IPS-20b (cell line): ENCODE results near the gene MBNL1.

Source experiments
- H3K27ac ChIP-seq: one replicate; pipeline ENCODE4 v1.5.1; 2013; ENCODE audit warnings: low read length
- H3K27me3 ChIP-seq: 2 replicates; pipeline ENCODE4 v1.6.1; 2013; ENCODE audit warnings: mild to moderate bottlenecking, low read length, inconsistent platforms; ENCODE audit not compliant: insufficient read depth
- H3K36me3 ChIP-seq: 2 replicates; pipeline ENCODE4 v1.6.1; 2013; ENCODE audit warnings: low read depth, mild to moderate bottlenecking, inconsistent platforms, low read length, moderate library complexity; ENCODE audit not compliant: insufficient read depth
- H3K4me1 ChIP-seq: 2 replicates; pipeline ENCODE4 v1.6.1; 2013; ENCODE audit warnings: mild to moderate bottlenecking, control low read depth, inconsistent platforms, low read length, moderate library complexity; ENCODE audit not compliant: insufficient read depth
- H3K4me3 ChIP-seq: 2 replicates; pipeline ENCODE4 v1.5.1; 2013; ENCODE audit warnings: mild to moderate bottlenecking, low read length, inconsistent platforms
- H3K9ac ChIP-seq: 2 replicates; pipeline ENCODE4 v1.6.1; 2013; ENCODE audit warnings: low read depth, mild to moderate bottlenecking, inconsistent platforms, low read length, moderate library complexity
- H3K9me3 ChIP-seq: 2 replicates; pipeline ENCODE4 v1.6.1; 2013; ENCODE audit warnings: mild to moderate bottlenecking, low read depth, low read length, inconsistent platforms; ENCODE audit not compliant: insufficient read depth

Gene MBNL1

GRCh38 chr3:152496286-152496685 lies 227.6 kb downstream of the MBNL1 start:
- H3K27me3 ChIP-seq = no peaks in the 10 kb centered on the region
- no peaks in the 10 kb centered on the region for H3K36me3 ChIP-seq
- H3K4me3 ChIP-seq = no peak overlapping the region
- H3K27ac ChIP-seq = no peak overlapping the region
- H3K4me1 ChIP-seq = peaks cover 7% of the 10 kb centered on the region; the same call in 1 of the 2 replicates
- H3K9me3 ChIP-seq = no peaks in the 10 kb centered on the region
- H3K9ac ChIP-seq = no peak overlapping the region

- H3K27ac ChIP-seq = no peak overlapping the region
- no peaks in the 10 kb centered on the region for H3K9me3 ChIP-seq
- peaks cover 7% of the 10 kb centered on the region; the same call in 1 of the 2 replicates for H3K4me1 ChIP-seq
- H3K36me3 ChIP-seq = no peaks in the 10 kb centered on the region
- H3K9ac ChIP-seq = no peak overlapping the region
- no peak overlapping the region for H3K4me3 ChIP-seq
- H3K27me3 ChIP-seq = no peaks in the 10 kb centered on the region
Measured at GRCh38 chr3:152496716-152497115, 228.0 kb downstream of the MBNL1 start.

DNA sequence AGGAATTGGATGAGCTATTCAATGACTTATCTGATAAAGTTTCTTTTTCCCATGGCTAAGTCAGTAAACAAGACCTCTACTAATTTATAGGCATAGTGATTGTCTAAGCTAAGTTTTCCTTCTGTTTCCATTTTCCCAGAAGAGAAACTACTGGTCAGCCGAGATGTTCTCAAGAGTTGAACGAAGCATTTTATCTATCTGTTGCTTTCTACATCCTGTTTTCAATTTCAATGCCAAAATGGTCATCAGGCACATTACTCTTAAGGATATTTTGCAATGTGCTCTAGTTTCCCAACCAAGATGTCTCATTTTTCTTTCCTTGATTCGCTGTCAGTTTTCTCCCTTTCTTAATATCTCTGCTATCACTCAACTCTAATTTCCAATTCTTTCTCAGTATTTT lies 228.7 kb downstream of the MBNL1 start:
- H3K4me1 ChIP-seq = peaks cover 7% of the 10 kb centered on the region; the same call in 1 of the 2 replicates
- H3K36me3 ChIP-seq = no peaks in the 10 kb centered on the region
- H3K27me3 ChIP-seq = no peaks in the 10 kb centered on the region
- no peaks in the 10 kb centered on the region for H3K9me3 ChIP-seq
- no peak overlapping the region for H3K9ac ChIP-seq
- H3K4me3 ChIP-seq = no peak overlapping the region
- no peak overlapping the region for H3K27ac ChIP-seq

- H3K9ac ChIP-seq = no peak overlapping the region
- H3K4me1 ChIP-seq = peaks cover 7% of the 10 kb centered on the region; the same call in 1 of the 2 replicates
- H3K4me3 ChIP-seq = no peak overlapping the region
- no peaks in the 10 kb centered on the region for H3K9me3 ChIP-seq
- H3K27ac ChIP-seq = no peak overlapping the region
- H3K36me3 ChIP-seq = no peaks in the 10 kb centered on the region
- H3K27me3 ChIP-seq = no peaks in the 10 kb centered on the region
Measured at GRCh38 chr3:152497890-152498289, 229.2 kb downstream of the MBNL1 start.

- Histone ChIP-seq H3K9me3 (no peaks in the 10 kb centered on the region), H3K27me3 (no peaks in the 10 kb centered on the region), H3K9ac (no peak overlapping the region), H3K4me3 (no peak overlapping the region), H3K27ac (no peak overlapping the region), H3K4me1 (peaks cover 7% of the 10 kb centered on the region; the same call in 1 of the 2 replicates), H3K36me3 (no peaks in the 10 kb centered on the region)
Measured at GRCh38 chr3:152499791-152500385, 231.2 kb downstream of the MBNL1 start.

DNA sequence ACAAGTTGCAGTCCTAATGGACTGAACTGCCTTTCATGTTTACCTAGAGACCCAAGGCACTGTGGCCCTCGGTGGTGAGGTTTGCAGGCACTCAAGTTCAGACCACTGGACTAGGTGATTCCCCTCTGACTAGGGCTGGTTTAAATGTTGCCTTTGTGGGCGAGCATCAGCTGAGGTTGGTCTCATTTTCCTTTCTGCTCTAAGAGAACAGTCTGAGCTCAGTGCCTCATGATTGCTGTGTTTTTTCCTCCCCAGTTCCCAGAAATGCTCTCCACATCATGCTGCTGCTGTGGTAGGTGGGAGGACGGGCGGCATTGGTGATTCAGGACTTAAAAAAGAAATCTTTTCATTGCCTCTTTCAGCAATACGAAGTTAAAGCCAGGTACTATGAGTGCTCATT lies 237.2 kb downstream of the MBNL1 start:
- no peaks in the 10 kb centered on the region for H3K36me3 ChIP-seq
- no peak overlapping the region for H3K27ac ChIP-seq
- H3K9ac ChIP-seq = no peak overlapping the region
- no peaks in the 10 kb centered on the region for H3K9me3 ChIP-seq
- no peak overlapping the region for H3K4me3 ChIP-seq
- H3K4me1 ChIP-seq = no peaks in the 10 kb centered on the region
- H3K27me3 ChIP-seq = no peaks in the 10 kb centered on the region

DNA sequence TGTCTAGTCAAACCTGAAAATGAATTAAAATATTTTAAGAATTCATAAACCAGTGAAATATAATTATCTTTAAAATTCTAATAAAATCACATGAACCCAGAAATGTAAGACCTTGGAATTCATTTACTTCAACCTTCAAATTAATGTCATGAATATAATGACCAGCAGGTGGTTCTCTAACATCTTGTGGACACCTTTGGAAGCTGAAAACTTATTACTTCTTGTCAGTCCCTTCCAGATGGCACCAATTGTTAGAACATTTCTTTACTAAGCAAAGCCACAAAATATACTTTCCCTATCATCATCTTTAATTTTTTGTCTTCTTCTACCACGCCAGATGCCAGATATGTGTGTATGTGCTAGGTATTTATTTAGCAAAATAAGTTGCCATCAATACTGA lies 240.0 kb downstream of the MBNL1 start:
- no peak overlapping the region for H3K27ac ChIP-seq
- no peaks in the 10 kb centered on the region for H3K27me3 ChIP-seq
- H3K4me1 ChIP-seq = no peaks in the 10 kb centered on the region
- H3K4me3 ChIP-seq = no peak overlapping the region
- H3K9me3 ChIP-seq = no peaks in the 10 kb centered on the region
- no peaks in the 10 kb centered on the region for H3K36me3 ChIP-seq
- no peak overlapping the region for H3K9ac ChIP-seq

DNA sequence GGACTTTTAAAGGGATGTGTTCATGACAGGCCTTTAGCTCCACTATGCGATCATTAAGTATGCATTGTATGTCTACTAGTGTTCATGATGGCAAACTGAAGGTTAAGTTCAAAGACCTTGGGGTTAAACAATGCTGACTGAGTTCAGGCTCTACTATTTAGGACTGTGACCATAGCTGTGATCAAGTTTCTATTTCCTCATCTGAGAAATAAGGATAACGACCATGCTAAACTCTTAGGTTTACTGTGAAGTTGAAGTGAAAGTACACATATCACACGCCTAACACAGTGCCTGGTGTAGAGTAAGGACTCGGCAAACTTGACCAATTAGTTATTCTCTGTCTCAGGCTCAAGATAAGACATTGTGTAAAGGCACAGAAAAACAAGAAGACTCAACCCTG lies 243.2 kb downstream of the MBNL1 start:
- H3K27me3 ChIP-seq = no peaks in the 10 kb centered on the region
- H3K9ac ChIP-seq = no peak overlapping the region
- peaks cover 13% of the 10 kb centered on the region; the same call in 1 of the 2 replicates for H3K4me1 ChIP-seq
- H3K27ac ChIP-seq = no peak overlapping the region
- no peaks in the 10 kb centered on the region for H3K9me3 ChIP-seq
- no peaks in the 10 kb centered on the region for H3K36me3 ChIP-seq
- no peak overlapping the region for H3K4me3 ChIP-seq

DNA sequence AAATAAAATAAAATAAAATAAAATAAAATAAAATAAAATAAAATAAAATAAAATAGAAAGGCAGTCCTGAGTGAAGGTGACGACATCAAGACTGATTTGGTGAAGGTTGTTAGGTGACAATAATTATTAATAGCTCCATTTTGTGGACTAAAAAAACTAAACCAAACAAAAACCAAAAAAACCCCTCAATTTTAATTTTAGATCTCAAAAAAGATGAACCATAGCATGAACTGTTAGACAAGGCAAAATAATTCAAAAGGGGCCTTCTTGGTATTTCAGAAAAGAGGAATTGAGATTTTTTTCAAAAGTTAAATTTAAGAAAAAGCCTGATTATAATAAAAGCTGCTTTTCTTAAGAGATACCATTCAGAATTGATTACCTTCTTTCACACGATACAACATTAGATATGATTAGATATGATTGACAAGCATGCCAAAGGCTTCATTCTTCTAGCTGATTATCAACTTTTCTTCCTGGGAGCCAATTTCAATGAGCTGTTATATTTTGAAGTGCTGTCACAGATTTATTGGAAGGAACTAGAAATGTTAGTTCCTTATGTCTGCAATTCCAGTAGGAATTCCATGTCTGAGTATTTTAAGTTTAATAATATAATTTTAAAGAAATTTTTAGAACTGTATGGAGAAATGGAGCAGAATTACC lies 244.7 kb downstream of the MBNL1 start:
- Histone ChIP-seq H3K27ac (no peak overlapping the region), H3K36me3 (no peaks in the 10 kb centered on the region), H3K4me1 (peaks cover 23% of the 10 kb centered on the region), H3K4me3 (no peak overlapping the region), H3K9me3 (no peaks in the 10 kb centered on the region), H3K27me3 (no peaks in the 10 kb centered on the region), H3K9ac (no peak overlapping the region)
